IPS-20b (cell line): Measurements from ENCODE around the gene HSPG2.

ENCODE experiments used
- H3K27ac ChIP-seq: one replicate; pipeline ENCODE4 v1.5.1; 2013; ENCODE audit warnings: low read length
- H3K27me3 ChIP-seq: 2 replicates; pipeline ENCODE4 v1.6.1; 2013; ENCODE audit warnings: mild to moderate bottlenecking, low read length, inconsistent platforms; ENCODE audit not compliant: insufficient read depth
- H3K36me3 ChIP-seq: 2 replicates; pipeline ENCODE4 v1.6.1; 2013; ENCODE audit warnings: low read depth, mild to moderate bottlenecking, inconsistent platforms, low read length, moderate library complexity; ENCODE audit not compliant: insufficient read depth
- H3K4me1 ChIP-seq: 2 replicates; pipeline ENCODE4 v1.6.1; 2013; ENCODE audit warnings: mild to moderate bottlenecking, control low read depth, inconsistent platforms, low read length, moderate library complexity; ENCODE audit not compliant: insufficient read depth
- H3K4me3 ChIP-seq: 2 replicates; pipeline ENCODE4 v1.5.1; 2013; ENCODE audit warnings: mild to moderate bottlenecking, low read length, inconsistent platforms
- H3K9ac ChIP-seq: 2 replicates; pipeline ENCODE4 v1.6.1; 2013; ENCODE audit warnings: low read depth, mild to moderate bottlenecking, inconsistent platforms, low read length, moderate library complexity
- H3K9me3 ChIP-seq: 2 replicates; pipeline ENCODE4 v1.6.1; 2013; ENCODE audit warnings: mild to moderate bottlenecking, low read depth, low read length, inconsistent platforms; ENCODE audit not compliant: insufficient read depth

HSPG2 gene

DNA sequence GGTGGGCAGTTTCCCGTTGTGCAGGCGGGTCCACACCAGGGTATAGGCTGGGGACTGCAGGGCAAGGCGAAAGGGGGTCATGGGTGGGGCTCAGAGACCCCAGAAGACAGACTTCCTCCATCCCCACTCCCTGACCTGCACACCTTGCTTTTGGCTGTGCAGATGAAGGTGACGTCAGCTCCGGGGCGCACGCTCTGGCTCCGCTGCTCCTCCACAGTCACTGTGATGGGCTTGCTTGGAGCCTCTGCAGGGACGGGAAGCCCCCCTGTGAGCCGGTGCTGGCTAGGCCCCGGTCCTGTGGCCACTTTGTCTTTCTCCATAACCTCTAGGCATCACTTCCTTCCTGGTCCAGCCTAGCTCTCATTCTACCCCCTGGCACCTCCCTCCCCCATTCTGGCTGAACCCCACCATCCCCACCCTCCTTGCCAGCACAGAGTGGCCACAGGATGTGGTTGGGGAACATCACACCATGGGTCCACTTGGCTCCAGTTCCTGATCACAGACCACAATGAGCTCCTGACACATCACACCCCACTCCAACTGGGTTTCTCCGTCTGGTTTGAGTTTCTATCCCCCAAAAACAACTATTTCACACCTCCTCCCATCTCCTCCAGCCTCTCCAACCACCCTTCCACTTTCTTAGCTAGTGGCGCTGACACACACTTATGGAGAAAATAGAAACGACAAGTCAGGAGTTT lies 79.8 kb downstream of the HSPG2 start:
- H3K27ac ChIP-seq: no peak overlapping the region
- no peaks in the 10 kb centered on the region for H3K4me1 ChIP-seq
- H3K9me3 ChIP-seq: no peaks in the 10 kb centered on the region
- no peak overlapping the region for H3K4me3 ChIP-seq
- no peaks in the 10 kb centered on the region for H3K27me3 ChIP-seq
- H3K36me3 ChIP-seq: peaks cover 67% of the 10 kb centered on the region
- no peak overlapping the region for H3K9ac ChIP-seq

DNA sequence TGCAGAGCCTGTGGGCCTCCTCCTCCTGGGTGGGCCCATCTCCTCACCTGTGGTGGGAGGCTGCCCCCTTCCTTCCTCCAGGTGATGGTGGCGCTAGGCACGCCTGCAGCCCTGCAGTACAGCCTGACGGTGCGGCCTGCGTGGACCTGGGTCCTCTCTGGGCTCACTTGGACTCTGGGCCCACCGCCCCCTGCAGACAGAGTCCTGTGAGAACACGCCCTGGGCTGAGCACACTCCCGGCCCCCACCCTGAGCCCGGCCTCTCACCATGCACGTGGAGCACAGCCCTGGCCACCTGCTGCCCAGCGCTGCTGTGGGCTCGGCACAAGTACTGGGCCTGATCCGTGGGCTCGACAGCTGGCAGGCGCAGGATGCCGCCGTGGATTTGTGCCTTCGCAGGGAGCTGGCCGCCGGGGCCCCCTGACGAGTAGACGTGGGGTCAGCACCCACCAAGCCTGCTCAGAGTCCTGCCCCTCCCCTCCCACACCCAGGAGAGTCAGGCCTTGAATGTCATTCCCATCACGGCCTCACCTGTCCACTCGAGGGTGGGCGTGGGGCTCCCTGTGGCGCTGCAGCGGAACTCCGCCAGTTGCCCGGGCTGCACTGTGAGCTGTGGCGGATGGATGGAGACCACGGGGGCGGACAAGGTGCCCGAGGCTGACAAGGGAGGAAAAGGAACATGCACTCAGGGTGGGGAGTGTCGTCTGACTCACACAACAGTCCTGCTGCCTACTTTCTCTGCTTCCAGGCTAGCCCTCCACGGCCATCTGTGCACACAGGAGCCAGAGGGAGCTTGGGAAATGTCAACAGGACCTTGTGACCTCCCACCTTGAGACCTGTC lies 81.6 kb downstream of the HSPG2 start:
- Histone ChIP-seq H3K27ac (no peak overlapping the region), H3K27me3 (no peaks in the 10 kb centered on the region), H3K36me3 (peaks cover 63% of the 10 kb centered on the region), H3K9me3 (no peaks in the 10 kb centered on the region), H3K4me1 (no peaks in the 10 kb centered on the region), H3K9ac (no peak overlapping the region), H3K4me3 (no peak overlapping the region)

DNA sequence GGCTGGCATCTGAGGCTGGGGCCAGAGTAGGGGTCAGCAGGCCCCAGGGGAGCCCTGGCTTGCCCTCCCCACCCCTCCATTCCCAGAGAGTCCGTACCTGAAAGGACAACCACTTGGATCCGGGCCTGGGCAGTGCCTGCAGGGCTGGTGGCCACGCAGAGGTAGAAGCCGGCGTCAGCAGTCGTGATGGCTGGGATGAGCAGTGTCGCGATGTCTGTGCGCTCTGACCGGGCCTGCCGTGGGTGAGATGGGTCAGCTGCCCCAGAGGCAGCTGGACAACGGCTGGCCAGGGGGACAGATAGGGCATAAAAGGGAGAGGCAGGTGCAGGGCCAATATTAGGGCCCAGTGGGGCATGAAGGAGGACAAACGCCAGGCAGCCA lies 82.4 kb downstream of the HSPG2 start:
- no peak overlapping the region for H3K4me3 ChIP-seq
- H3K9ac ChIP-seq: no peak overlapping the region
- no peak overlapping the region for H3K27ac ChIP-seq
- H3K9me3 ChIP-seq: no peaks in the 10 kb centered on the region
- no peaks in the 10 kb centered on the region for H3K4me1 ChIP-seq
- peaks cover 63% of the 10 kb centered on the region for H3K36me3 ChIP-seq
- H3K27me3 ChIP-seq: no peaks in the 10 kb centered on the region

DNA sequence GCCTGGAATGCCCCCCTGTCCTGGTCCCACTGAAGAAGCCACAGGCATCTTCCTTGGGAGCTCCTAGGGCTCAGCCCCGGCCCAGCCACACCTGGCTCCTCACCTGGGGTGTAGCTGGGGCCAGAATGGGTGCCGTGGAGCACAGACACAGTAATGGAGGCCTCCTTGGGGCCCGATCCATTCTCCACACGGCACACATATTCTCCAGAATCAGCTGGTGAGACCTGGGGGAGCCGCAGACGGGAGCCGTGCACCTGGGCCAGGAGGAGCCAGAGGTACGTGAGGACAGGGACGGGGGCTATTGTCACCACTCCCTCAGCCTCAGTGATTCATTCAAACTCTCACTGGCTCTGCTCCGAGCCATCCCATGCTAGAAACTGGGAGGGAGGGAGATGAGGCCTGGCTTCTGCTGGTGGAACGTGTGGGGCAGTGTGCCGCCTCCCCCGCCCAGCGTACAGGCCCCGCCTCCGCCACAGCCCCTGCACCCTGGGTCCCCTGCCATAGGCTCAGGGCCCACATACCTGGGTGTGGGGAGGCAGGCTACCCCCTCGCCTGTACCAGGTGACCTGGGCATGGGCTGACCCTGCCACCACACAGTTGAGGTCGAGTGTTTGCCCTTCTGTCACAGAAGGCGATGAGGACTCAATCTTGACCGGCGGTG lies 82.9 kb downstream of the HSPG2 start:
- Histone ChIP-seq H3K27ac (no peak overlapping the region), H3K4me3 (no peak overlapping the region), H3K36me3 (peaks cover 59% of the 10 kb centered on the region), H3K9ac (no peak overlapping the region), H3K4me1 (no peaks in the 10 kb centered on the region), H3K27me3 (no peaks in the 10 kb centered on the region), H3K9me3 (no peaks in the 10 kb centered on the region)

DNA sequence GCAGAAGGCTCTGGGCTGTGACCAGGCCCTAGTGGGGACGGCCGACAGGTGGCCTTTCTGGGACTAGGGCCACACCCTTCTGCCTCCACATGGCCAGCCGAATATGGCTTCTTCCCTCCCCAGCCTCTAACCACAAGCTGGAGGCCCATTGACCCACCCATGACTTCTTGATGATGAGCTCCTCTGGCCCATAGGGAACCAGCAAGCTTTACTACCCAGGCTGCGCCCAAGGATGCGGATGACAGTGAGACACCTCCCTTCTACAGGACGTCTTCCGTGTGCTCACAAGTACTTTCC lies 84.0 kb downstream of the HSPG2 start:
- Histone ChIP-seq H3K27ac (no peak overlapping the region), H3K36me3 (peaks cover 63% of the 10 kb centered on the region), H3K9me3 (no peaks in the 10 kb centered on the region), H3K4me3 (no peak overlapping the region), H3K27me3 (no peaks in the 10 kb centered on the region), H3K9ac (no peak overlapping the region), H3K4me1 (no peaks in the 10 kb centered on the region)

DNA sequence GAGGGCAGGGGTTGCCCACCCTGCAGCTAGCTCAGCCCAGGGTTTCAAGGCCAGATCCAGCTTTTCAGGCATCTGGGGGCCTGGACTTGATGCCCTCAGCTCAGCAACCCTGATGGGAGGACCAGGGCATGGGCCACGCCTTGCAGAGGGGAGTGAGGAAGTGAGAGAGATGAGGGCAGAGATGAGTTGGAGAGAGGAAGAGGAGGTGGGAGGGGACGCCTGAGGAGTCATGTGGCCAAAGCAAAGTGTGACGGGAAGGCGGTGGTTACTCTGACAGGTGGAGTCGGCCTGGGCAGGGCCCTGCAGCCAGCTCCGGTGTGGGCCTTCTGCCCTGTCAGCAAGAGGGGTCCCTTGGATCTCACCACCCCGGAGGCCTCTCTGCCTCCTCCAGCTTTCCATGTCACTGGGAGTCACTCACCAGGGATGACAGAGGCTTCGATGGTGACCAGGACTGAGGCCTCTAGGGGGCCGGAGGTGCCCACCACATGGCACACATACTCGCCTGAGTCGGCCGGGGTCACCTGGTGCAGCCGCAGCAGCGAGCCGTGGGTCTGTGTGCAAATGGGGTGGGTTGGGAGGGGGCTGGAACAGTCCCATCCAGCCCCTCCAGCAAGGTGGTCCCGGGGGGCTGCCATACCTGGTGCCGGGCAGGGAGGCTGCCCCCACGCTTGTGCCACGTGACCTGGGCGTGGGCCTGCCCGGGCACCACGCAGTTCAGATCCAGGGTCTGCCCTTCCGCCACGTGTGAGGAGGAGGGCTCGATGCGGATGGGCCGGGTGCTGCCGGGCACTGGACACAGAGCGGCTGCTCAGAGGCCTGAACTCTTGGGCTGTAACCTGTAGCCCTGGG lies 84.6 kb downstream of the HSPG2 start:
- no peaks in the 10 kb centered on the region for H3K4me1 ChIP-seq
- no peak overlapping the region for H3K9ac ChIP-seq
- no peaks in the 10 kb centered on the region for H3K27me3 ChIP-seq
- H3K4me3 ChIP-seq: no peak overlapping the region
- H3K27ac ChIP-seq: no peak overlapping the region
- H3K9me3 ChIP-seq: no peaks in the 10 kb centered on the region
- H3K36me3 ChIP-seq: peaks cover 62% of the 10 kb centered on the region

DNA sequence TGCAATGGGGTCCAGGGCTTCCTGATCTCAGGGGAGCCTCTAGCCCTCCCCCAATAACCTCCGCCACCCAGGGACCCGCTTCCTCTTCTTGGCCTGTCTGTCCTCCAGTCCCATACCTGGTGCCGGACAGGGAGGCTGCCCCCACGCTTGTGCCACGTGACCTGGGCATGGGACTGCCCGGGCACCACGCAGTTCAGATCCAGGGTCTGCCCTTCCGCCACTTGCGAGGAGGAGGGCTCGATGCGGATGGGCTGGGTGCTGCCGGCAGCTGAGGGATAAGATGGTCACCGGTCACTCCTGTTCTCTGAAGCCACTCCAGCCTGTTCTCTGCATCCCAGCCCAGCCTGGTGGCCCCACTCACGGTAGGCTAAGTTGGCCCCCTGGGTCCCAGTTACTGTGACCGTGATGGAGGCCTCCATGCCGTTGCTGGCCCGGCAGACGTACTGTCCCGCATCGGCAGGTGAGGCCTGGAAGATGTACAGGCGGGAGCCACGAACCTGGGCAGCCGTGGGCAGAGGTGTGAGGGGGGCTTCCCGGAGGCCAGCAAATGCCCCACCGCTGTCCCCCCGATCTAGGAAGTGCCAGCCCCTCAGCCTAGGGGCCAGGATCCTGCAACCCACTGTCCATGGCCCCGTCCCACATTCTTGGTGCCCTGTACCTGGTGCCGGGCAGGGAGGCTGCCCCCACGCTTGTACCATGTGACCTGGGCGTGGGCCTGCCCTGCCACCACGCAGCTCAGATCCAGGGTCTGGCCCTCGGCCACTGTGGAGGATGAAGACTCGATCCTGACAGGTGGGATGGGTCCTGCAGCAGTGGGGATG lies 85.5 kb downstream of the HSPG2 start:
- H3K4me1 ChIP-seq: no peaks in the 10 kb centered on the region
- no peak overlapping the region for H3K9ac ChIP-seq
- no peak overlapping the region for H3K4me3 ChIP-seq
- no peaks in the 10 kb centered on the region for H3K27me3 ChIP-seq
- no peak overlapping the region for H3K27ac ChIP-seq
- H3K9me3 ChIP-seq: no peaks in the 10 kb centered on the region
- peaks cover 62% of the 10 kb centered on the region for H3K36me3 ChIP-seq

DNA sequence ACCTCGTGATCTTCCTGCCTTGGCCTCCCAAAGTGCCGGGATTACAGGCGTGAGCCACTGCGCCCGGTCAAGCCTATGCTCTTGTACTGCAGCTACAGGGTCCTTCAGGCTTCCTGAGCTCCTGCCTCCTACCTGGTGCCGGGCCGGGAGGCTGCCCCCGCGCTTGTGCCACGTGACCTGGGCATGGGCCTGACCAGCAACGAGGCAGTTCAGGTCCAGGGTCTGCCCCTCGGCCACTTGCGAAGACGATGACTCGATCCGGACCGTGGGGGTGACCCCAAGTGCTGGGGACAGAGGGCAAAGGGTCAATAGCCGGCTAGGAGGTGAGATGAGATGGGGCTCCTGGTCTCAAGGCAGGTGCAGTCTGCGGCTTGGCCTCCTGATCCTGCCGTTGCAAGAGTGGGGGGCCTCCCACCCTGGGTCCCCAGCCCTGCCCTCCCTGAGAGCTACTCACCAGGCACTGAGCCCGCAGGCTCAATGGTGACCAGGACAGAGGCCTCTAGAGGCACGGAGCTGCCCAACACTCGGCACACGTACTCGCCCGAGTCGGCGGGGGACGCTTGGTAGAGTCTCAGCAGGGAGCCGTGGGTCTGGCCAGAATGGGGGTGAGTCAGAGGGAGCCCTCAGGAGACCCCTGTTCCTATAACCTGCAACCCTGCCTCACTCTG lies 87.1 kb downstream of the HSPG2 start:
- peaks cover 53% of the 10 kb centered on the region for H3K36me3 ChIP-seq

DNA sequence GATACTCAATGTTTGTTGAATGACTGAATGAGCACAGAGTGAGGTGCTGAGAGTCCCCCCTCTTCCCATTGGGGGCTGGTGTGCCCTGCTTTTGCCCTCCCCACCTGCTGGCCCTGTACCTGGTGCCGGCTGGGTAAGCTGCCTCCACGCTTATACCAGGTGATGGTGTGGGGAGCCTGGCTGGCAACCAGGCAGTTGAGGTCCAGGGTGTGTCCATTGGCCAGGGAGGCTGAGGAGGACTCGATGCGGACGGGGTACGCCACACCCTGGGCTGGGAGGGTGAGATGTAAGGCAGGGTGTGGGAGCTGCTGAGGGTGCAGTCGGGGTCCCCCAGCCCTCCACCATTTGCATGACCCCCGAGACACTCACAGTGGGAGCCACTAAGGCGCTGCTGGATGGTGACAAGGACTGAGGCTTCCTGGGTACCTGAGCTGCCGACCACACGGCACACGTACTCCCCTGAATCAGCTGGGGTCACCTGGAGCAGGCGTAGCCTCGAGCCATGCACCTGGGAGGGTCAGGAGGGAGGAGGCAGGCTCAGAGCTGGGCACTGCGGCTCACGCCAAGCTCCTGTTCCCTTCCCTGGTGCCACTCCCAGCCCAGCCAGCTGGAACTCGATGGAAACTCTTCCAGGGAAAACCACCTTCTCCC lies 88.5 kb downstream of the HSPG2 start:
- no peak overlapping the region for H3K9ac ChIP-seq
- no peaks in the 10 kb centered on the region for H3K4me1 ChIP-seq
- no peaks in the 10 kb centered on the region for H3K27me3 ChIP-seq
- no peaks in the 10 kb centered on the region for H3K9me3 ChIP-seq
- no peak overlapping the region for H3K27ac ChIP-seq
- no peak overlapping the region for H3K4me3 ChIP-seq
- H3K36me3 ChIP-seq: peaks cover 59% of the 10 kb centered on the region

More for the DNA sequence above, 87.1 kb downstream of the HSPG2 start:
- Histone ChIP-seq H3K9me3 (no peaks in the 10 kb centered on the region), H3K4me1 (no peaks in the 10 kb centered on the region), H3K27ac (no peak overlapping the region), H3K9ac (no peak overlapping the region), H3K27me3 (no peaks in the 10 kb centered on the region), H3K4me3 (no peak overlapping the region)
